Measurements from ENCODE around the gene OR51L1.

OR51L1 gene

GRCh38 chr11:5046226-5046625 lies 51.6 kb downstream of the OR51L1 start, which contains the start of gene OR52J3:
Gene OR52J3, plus strand, starts transcription at chr11:5046526. Its CDS starts 0 bp downstream, at chr11:5046526.
- no peak for DNase-seq (ENCODE audit: extremely low read depth, insufficient read length)
- TF ChIP-seq, protein P1, sequence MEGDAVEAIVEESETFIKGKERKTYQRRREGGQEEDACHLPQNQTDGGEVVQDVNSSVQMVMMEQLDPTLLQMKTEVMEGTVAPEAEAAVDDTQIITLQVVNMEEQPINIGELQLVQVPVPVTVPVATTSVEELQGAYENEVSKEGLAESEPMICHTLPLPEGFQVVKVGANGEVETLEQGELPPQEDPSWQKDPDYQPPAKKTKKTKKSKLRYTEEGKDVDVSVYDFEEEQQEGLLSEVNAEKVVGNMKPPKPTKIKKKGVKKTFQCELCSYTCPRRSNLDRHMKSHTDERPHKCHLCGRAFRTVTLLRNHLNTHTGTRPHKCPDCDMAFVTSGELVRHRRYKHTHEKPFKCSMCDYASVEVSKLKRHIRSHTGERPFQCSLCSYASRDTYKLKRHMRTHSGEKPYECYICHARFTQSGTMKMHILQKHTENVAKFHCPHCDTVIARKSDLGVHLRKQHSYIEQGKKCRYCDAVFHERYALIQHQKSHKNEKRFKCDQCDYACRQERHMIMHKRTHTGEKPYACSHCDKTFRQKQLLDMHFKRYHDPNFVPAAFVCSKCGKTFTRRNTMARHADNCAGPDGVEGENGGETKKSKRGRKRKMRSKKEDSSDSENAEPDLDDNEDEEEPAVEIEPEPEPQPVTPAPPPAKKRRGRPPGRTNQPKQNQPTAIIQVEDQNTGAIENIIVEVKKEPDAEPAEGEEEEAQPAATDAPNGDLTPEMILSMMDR (IDR thresholded peaks at IDR 0.05; ENCODE audit: insufficient read depth, low read length, poor library complexity, severe bottlenecking) = no peak
- H3K27me3 ChIP-seq (replicated peaks; ENCODE audit: control insufficient read depth, insufficient read depth, low read length) = no peaks in the 10 kb centered on the region
- H3K36me3 ChIP-seq (ENCODE audit: control insufficient read depth, insufficient read depth, low read length) = no peaks in the 10 kb centered on the region
- no peak within 1 kb of the TSS for H3K4me3 ChIP-seq (replicated peaks; ENCODE audit: low read depth, low read length)

- DNase-seq (ENCODE audit: extremely low read depth, insufficient read length) = no peak
- Histone ChIP-seq H3K27me3 (replicated peaks; ENCODE audit: control insufficient read depth, insufficient read depth, low read length) (no peaks in the 10 kb centered on the region), H3K4me3 (replicated peaks; ENCODE audit: low read depth, low read length) (no peak overlapping the region), H3K36me3 (ENCODE audit: control insufficient read depth, insufficient read depth, low read length) (no peaks in the 10 kb centered on the region)
- TF ChIP-seq, protein P1 (IDR thresholded peaks at IDR 0.05; ENCODE audit: insufficient read depth, low read length, poor library complexity, severe bottlenecking) = no peak
Observed at GRCh38 chr11:5046754-5047330, 52.2 kb downstream of the OR51L1 start.

All from GM06990 (cell line).